ENCODE measurements around the gene ZNF571. TPM values are rescaled to one million over a fixed set of nuclear protein-coding genes. Genes with fewer than 3 reads are reported as not detected.

ZNF571 gene
- total and polyA plus RNA-seq, 2 donors: 3.5 to 17.4 TPM

Other genes with a start within 250 kb of the ZNF571 start
- 17.2 TPM for gene ZNF527, start 223.7 kb downstream of the ZNF571 start, total RNA-seq
- 5.3 TPM for gene ZNF527, start 223.7 kb downstream of the ZNF571 start, polyA plus RNA-seq
- 14.8 TPM for gene ZNF569, start 127.3 kb downstream of the ZNF571 start, total RNA-seq
- gene ZNF569, start 127.3 kb downstream of the ZNF571 start, polyA plus RNA-seq: 4.3 TPM
- 16.3 TPM for gene ZNF570, start 125.4 kb downstream of the ZNF571 start, total RNA-seq
- 3.9 TPM for gene ZNF570, start 125.4 kb downstream of the ZNF571 start, polyA plus RNA-seq
- gene ZNF793, start 87.9 kb downstream of the ZNF571 start, total RNA-seq: 16.8 TPM
- gene ZNF793, start 87.9 kb downstream of the ZNF571 start, polyA plus RNA-seq: 3.9 TPM
- 6.1 TPM for gene ZNF540, start 84 bp upstream of the ZNF571 start, total RNA-seq
- 6.2 TPM for gene ZNF540, start 84 bp upstream of the ZNF571 start, polyA plus RNA-seq
- gene ZFP30, start 60.7 kb upstream of the ZNF571 start, total RNA-seq: 45.3 TPM
- gene ZFP30, start 60.7 kb upstream of the ZNF571 start, polyA plus RNA-seq: 4.5 TPM
- gene ZNF607, start 125.0 kb upstream of the ZNF571 start, total RNA-seq: 14.0 TPM
- 3.8 TPM for gene ZNF607, start 125.0 kb upstream of the ZNF571 start, polyA plus RNA-seq
- gene ZNF573, start 184.8 kb upstream of the ZNF571 start, total RNA-seq: 25.7 TPM
- gene ZNF573, start 184.8 kb upstream of the ZNF571 start, polyA plus RNA-seq: 4.4 TPM

Measured in urinary bladder (tissue), 2 donors.